Measurements from ENCODE around the gene RARB.

Gene RARB

DNA sequence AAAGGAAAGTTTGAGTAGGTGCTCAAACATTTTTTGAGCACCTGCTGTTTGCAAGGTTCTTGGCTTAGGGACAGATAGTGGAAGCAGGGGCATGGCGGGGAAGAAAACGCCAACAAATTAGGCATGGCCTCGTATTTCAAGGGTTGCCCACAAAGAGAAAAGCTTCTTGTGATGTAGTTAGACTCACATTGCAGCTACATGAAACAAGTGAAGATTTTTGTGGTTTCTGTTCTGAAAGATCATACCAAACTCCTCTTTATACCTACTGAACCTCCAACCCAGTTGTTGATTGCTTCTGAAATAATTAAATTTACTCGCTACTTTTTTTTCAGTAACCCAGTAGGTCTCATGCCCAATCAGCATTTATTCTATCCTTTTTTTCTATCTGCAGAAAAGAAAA lies 23.5 kb upstream of the RARB start:
- TF ChIP-seq NFRKB (IDR thresholded peaks at IDR 0.05) (no peak), L3MBTL2 (conservative IDR thresholded peaks at IDR 0.05) (no peak), CTBP1 (IDR thresholded peaks at IDR 0.05; ENCODE audit: borderline replicate concordance) (no peak), TARDBP (IDR thresholded peaks at IDR 0.05) (no peak), FOXK2 (IDR thresholded peaks at IDR 0.05) (no peak), BHLHE40 (IDR thresholded peaks at IDR 0.05; ENCODE audit: borderline replicate concordance) (no peak), FOXA1 (IDR thresholded peaks at IDR 0.05) (no peak), SUZ12 (IDR thresholded peaks at IDR 0.05) (no peak), FOXM1 (IDR thresholded peaks at IDR 0.05; ENCODE audit: borderline replicate concordance) (no peak), ARNT (IDR thresholded peaks at IDR 0.05) (no peak)
- TF ChIP-seq, protein P1, sequence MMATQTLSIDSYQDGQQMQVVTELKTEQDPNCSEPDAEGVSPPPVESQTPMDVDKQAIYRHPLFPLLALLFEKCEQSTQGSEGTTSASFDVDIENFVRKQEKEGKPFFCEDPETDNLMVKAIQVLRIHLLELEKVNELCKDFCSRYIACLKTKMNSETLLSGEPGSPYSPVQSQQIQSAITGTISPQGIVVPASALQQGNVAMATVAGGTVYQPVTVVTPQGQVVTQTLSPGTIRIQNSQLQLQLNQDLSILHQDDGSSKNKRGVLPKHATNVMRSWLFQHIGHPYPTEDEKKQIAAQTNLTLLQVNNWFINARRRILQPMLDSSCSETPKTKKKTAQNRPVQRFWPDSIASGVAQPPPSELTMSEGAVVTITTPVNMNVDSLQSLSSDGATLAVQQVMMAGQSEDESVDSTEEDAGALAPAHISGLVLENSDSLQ (IDR thresholded peaks at IDR 0.05) = no peak
- POLR2A ChIA-PET = no interaction called here
- CTCF ChIA-PET = no interaction called here
- DNase-seq (ENCODE audit: extremely low spot score) = no peak

GRCh38 chr3:25405335-25405734 lies 22.7 kb upstream of the RARB start:
- no peak for TF ChIP-seq HDGF (IDR thresholded peaks at IDR 0.05; ENCODE audit: borderline replicate concordance)
- no peak for TF ChIP-seq ZNF384 (IDR thresholded peaks at IDR 0.05)
- no peak for TF ChIP-seq TARDBP (IDR thresholded peaks at IDR 0.05)
- TF ChIP-seq ELF4 (IDR thresholded peaks at IDR 0.05) = no peak
- TF ChIP-seq, protein P1 (IDR thresholded peaks at IDR 0.05) = no peak
- TF ChIP-seq ARNT (IDR thresholded peaks at IDR 0.05) = no peak
- TF ChIP-seq CTBP1 (IDR thresholded peaks at IDR 0.05; ENCODE audit: borderline replicate concordance) = no peak
- TF ChIP-seq NFRKB (IDR thresholded peaks at IDR 0.05) = no peak
- no peak for TF ChIP-seq L3MBTL2 (conservative IDR thresholded peaks at IDR 0.05)
- ChIA-PET CTCF (no interaction called here), POLR2A (no interaction called here)
- no peak for DNase-seq (ENCODE audit: extremely low spot score)

DNA sequence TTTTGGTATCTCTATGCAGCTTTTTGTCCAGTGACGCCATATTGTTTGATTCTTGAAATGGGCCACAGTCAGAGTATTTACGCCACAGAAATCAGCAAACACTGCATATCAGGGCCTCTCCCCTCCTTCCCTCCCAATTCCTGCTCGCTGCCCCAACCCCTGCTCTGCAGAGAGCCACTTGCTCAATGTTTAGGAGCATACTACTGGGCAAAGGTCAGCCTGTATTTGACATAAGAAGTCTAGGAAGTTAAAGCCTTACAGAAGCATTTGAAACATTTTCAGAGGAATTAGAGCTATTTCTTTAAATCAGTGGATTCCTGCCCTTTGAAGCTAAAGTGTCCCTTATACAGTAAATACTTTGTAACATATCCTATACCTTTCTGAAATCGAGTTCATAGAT lies 17.4 kb upstream of the RARB start:
- TF ChIP-seq ZNF384 (IDR thresholded peaks at IDR 0.05) (no peak), CTBP1 (IDR thresholded peaks at IDR 0.05; ENCODE audit: borderline replicate concordance) (no peak), SP1 (IDR thresholded peaks at IDR 0.05) (no peak), ELF4 (IDR thresholded peaks at IDR 0.05) (no peak), LEF1 (IDR thresholded peaks at IDR 0.05; ENCODE audit: borderline replicate concordance) (no peak), SUZ12 (IDR thresholded peaks at IDR 0.05) (no peak), HDGF (IDR thresholded peaks at IDR 0.05; ENCODE audit: borderline replicate concordance) (no peak), FOXA1 (IDR thresholded peaks at IDR 0.05) (no peak), NFRKB (IDR thresholded peaks at IDR 0.05) (no peak), TARDBP (IDR thresholded peaks at IDR 0.05) (no peak)
- TF ChIP-seq, protein P1 (IDR thresholded peaks at IDR 0.05) = no peak
- CTCF ChIA-PET = no interaction called here
- DNase-seq (ENCODE audit: extremely low spot score) = no peak
- POLR2A ChIA-PET = no interaction called here

- POLR2A ChIA-PET = no interaction called here
- CTCF ChIA-PET = no interaction called here
- no peak for DNase-seq (ENCODE audit: extremely low spot score)
- TF ChIP-seq NFRKB (IDR thresholded peaks at IDR 0.05) (no peak), HDGF (IDR thresholded peaks at IDR 0.05; ENCODE audit: borderline replicate concordance) (no peak), ZNF384 (IDR thresholded peaks at IDR 0.05) (no peak), BHLHE40 (IDR thresholded peaks at IDR 0.05; ENCODE audit: borderline replicate concordance) (no peak), FOXA1 (IDR thresholded peaks at IDR 0.05) (no peak), CTBP1 (IDR thresholded peaks at IDR 0.05; ENCODE audit: borderline replicate concordance) (no peak), FOXK2 (IDR thresholded peaks at IDR 0.05) (no peak), L3MBTL2 (conservative IDR thresholded peaks at IDR 0.05) (no peak), SUZ12 (IDR thresholded peaks at IDR 0.05) (no peak), LEF1 (IDR thresholded peaks at IDR 0.05; ENCODE audit: borderline replicate concordance) (no peak), SP1 (IDR thresholded peaks at IDR 0.05) (no peak), ELF4 (IDR thresholded peaks at IDR 0.05) (no peak), TARDBP (IDR thresholded peaks at IDR 0.05) (no peak), ARNT (IDR thresholded peaks at IDR 0.05) (no peak), FOXM1 (IDR thresholded peaks at IDR 0.05; ENCODE audit: borderline replicate concordance) (no peak)
- TF ChIP-seq, protein P1 (IDR thresholded peaks at IDR 0.05) = no peak
These were observed 15.8 kb upstream of the RARB start for GRCh38 chr3:25412269-25412668.

DNA sequence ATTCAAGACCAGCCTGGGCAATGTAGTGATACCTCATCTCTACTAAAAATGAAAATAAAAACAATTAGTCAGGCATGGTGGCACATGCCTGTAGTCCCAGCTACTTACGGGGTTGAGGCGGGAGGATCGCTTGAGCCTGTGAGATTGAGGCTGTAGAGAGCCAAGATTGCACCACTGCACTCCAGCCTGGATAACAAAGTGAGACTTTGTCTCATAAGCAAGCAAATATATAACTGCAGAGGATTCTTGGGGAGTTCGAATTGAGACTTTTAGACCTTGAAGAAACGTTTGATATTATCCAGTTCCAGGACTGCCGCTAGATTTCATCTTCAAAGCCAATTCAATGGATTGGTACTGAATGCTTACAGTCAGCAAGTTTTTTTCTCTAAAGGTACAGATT lies 11.9 kb upstream of the RARB start:
- TF ChIP-seq HDGF (IDR thresholded peaks at IDR 0.05; ENCODE audit: borderline replicate concordance) (no peak), ZNF384 (IDR thresholded peaks at IDR 0.05) (no peak), FOXA1 (IDR thresholded peaks at IDR 0.05) (no peak), L3MBTL2 (conservative IDR thresholded peaks at IDR 0.05) (no peak)
- POLR2A ChIA-PET = no interaction called here
- DNase-seq (ENCODE audit: extremely low spot score) = no peak
- CTCF ChIA-PET = no interaction called here

- TF ChIP-seq NFRKB (IDR thresholded peaks at IDR 0.05) (no peak), L3MBTL2 (conservative IDR thresholded peaks at IDR 0.05) (no peak), SUZ12 (IDR thresholded peaks at IDR 0.05) (no peak), ARNT (IDR thresholded peaks at IDR 0.05) (no peak), FOXK2 (IDR thresholded peaks at IDR 0.05) (no peak), TARDBP (IDR thresholded peaks at IDR 0.05) (no peak), ELF4 (IDR thresholded peaks at IDR 0.05) (no peak), HDGF (IDR thresholded peaks at IDR 0.05; ENCODE audit: borderline replicate concordance) (no peak), SP1 (IDR thresholded peaks at IDR 0.05) (no peak), BHLHE40 (IDR thresholded peaks at IDR 0.05; ENCODE audit: borderline replicate concordance) (no peak), ZNF384 (IDR thresholded peaks at IDR 0.05) (no peak), FOXA1 (IDR thresholded peaks at IDR 0.05) (no peak), LEF1 (IDR thresholded peaks at IDR 0.05; ENCODE audit: borderline replicate concordance) (no peak)
- TF ChIP-seq, protein P1 (IDR thresholded peaks at IDR 0.05) = no peak
- ChIA-PET CTCF (no interaction called here), POLR2A (interaction anchor here (1.0 kb wide), 1 partner anchor 9 kb away, joined by 4 read pairs; the partner anchor contains the start of gene RARB)
- DNase-seq (ENCODE audit: extremely low spot score) = no peak
These were observed 9.5 kb upstream of the RARB start for GRCh38 chr3:25418596-25418995.
